ENCODE results near the gene CFAP46.

Gene CFAP46

GRCh38 chr10:132891368-132891767, 51.0 kb downstream of the CFAP46 start:
- TF ChIP-seq EZH2phosphoT487 (IDR thresholded peaks at IDR 0.05; ENCODE audit: borderline replicate concordance): no peak
- no peak for TF ChIP-seq CTCF (conservative IDR thresholded peaks at IDR 0.05; ENCODE audit: low read length)
- Histone ChIP-seq H3K4me2 (ENCODE audit: low read depth, low read length, poor library complexity, severe bottlenecking) (no peak overlapping the region), H3K9ac (ENCODE audit: low read depth, low read length, poor library complexity, severe bottlenecking) (no peak overlapping the region), H2AFZ (ENCODE audit: low read length) (no peak overlapping the region), H3K36me3 (ENCODE audit: insufficient read depth, low read length) (no peaks in the 10 kb centered on the region), H3K4me1 (ENCODE audit: insufficient read depth, low read length, poor library complexity, severe bottlenecking) (no peaks in the 10 kb centered on the region), H4K20me1 (ENCODE audit: insufficient read depth, low read length, poor library complexity, severe bottlenecking) (no peaks in the 10 kb centered on the region), H3K79me2 (ENCODE audit: insufficient read depth, low read length) (no peaks in the 10 kb centered on the region), H3K9me2 (replicated peaks; ENCODE audit: low read depth, low read length) (no peaks in the 10 kb centered on the region), H3F3A (ENCODE audit: low read depth) (no peaks in the 10 kb centered on the region), H3K9me3 (ENCODE audit: insufficient read depth, low read depth, low read length) (no peaks in the 10 kb centered on the region), H3K4me3 (ENCODE audit: low read length, poor library complexity, severe bottlenecking) (no peak overlapping the region), H3K27me3 (ENCODE audit: insufficient read depth, low read length, poor library complexity, severe bottlenecking) (no peaks in the 10 kb centered on the region)

GRCh38 chr10:132890301-132890700, 52.1 kb downstream of the CFAP46 start:
- Histone ChIP-seq H3K4me3 (ENCODE audit: low read length, poor library complexity, severe bottlenecking) (no peak overlapping the region), H3K9me3 (ENCODE audit: insufficient read depth, low read depth, low read length) (no peaks in the 10 kb centered on the region), H3K4me2 (ENCODE audit: low read depth, low read length, poor library complexity, severe bottlenecking) (no peak overlapping the region), H3K79me2 (ENCODE audit: insufficient read depth, low read length) (no peaks in the 10 kb centered on the region), H4K20me1 (ENCODE audit: insufficient read depth, low read length, poor library complexity, severe bottlenecking) (no peaks in the 10 kb centered on the region), H2AFZ (ENCODE audit: low read length) (no peak overlapping the region), H3F3A (ENCODE audit: low read depth) (no peaks in the 10 kb centered on the region), H3K36me3 (ENCODE audit: insufficient read depth, low read length) (no peaks in the 10 kb centered on the region), H3K9ac (ENCODE audit: low read depth, low read length, poor library complexity, severe bottlenecking) (no peak overlapping the region), H3K27me3 (ENCODE audit: insufficient read depth, low read length, poor library complexity, severe bottlenecking) (no peaks in the 10 kb centered on the region), H3K4me1 (ENCODE audit: insufficient read depth, low read length, poor library complexity, severe bottlenecking) (no peaks in the 10 kb centered on the region), H3K9me2 (replicated peaks; ENCODE audit: low read depth, low read length) (no peaks in the 10 kb centered on the region)
- TF ChIP-seq EZH2phosphoT487 (IDR thresholded peaks at IDR 0.05; ENCODE audit: borderline replicate concordance) (no peak), CTCF (conservative IDR thresholded peaks at IDR 0.05; ENCODE audit: low read length) (no peak)

GRCh38 chr10:132889556-132889955, 52.8 kb downstream of the CFAP46 start:
- Histone ChIP-seq H3F3A (ENCODE audit: low read depth) (no peaks in the 10 kb centered on the region), H3K27me3 (ENCODE audit: insufficient read depth, low read length, poor library complexity, severe bottlenecking) (no peaks in the 10 kb centered on the region), H2AFZ (ENCODE audit: low read length) (no peak overlapping the region), H3K9me3 (ENCODE audit: insufficient read depth, low read depth, low read length) (no peaks in the 10 kb centered on the region), H3K9me2 (replicated peaks; ENCODE audit: low read depth, low read length) (no peaks in the 10 kb centered on the region), H3K4me1 (ENCODE audit: insufficient read depth, low read length, poor library complexity, severe bottlenecking) (no peaks in the 10 kb centered on the region), H3K9ac (ENCODE audit: low read depth, low read length, poor library complexity, severe bottlenecking) (no peak overlapping the region), H4K20me1 (ENCODE audit: insufficient read depth, low read length, poor library complexity, severe bottlenecking) (no peaks in the 10 kb centered on the region), H3K79me2 (ENCODE audit: insufficient read depth, low read length) (no peaks in the 10 kb centered on the region), H3K36me3 (ENCODE audit: insufficient read depth, low read length) (no peaks in the 10 kb centered on the region), H3K4me2 (ENCODE audit: low read depth, low read length, poor library complexity, severe bottlenecking) (no peak overlapping the region), H3K4me3 (ENCODE audit: low read length, poor library complexity, severe bottlenecking) (no peak overlapping the region)
- no peak for TF ChIP-seq EZH2phosphoT487 (IDR thresholded peaks at IDR 0.05; ENCODE audit: borderline replicate concordance)
- no peak for TF ChIP-seq CTCF (conservative IDR thresholded peaks at IDR 0.05; ENCODE audit: low read length)
